Neutrophil (primary cell): ENCODE data around the gene ALDH1L2.
A peak's percentile ranks its signal among the peaks of the same experiment; 100 is the strongest.

Experiments
- H3K27ac ChIP-seq: fragments of 200-600 bp; sonication (generic); 2 replicates; pipeline ENCODE4 v1.5.1; 2016; ENCODE audit warnings: mild to moderate bottlenecking, moderate library complexity
- H3K27me3 ChIP-seq: fragments of 200-600 bp; sonication (generic); 2 replicates; pipeline ENCODE4 v1.6.0; 2016; ENCODE audit warnings: mild to moderate bottlenecking
- H3K36me3 ChIP-seq: fragments of 200-600 bp; sonication (generic); 2 replicates; pipeline ENCODE4 v1.5.1; 2017
- H3K4me1 ChIP-seq, 2 experiments: fragments of 200-600 bp in 1 of 2; sonication (generic) in 1 of 2; 1 replicate in 1 of 2; 2 replicates in 1 of 2; pipeline versions ENCODE4 v1.5.1 to v1.6.1; 2013 to 2016; ENCODE audit warnings: low read depth in 1 of 2, low read length in 1 of 2, mild to moderate bottlenecking in 1 of 2, moderate library complexity in 1 of 2; ENCODE audit not compliant: control insufficient read depth in 1 of 2, insufficient read depth in 1 of 2
- H3K4me3 ChIP-seq, 2 experiments: fragments of 200-600 bp in 1 of 2; sonication (generic) in 1 of 2; 1 replicate in 1 of 2; 2 replicates in 1 of 2; pipeline ENCODE4 v1.5.1; 2013 to 2016; ENCODE audit warnings: low read depth in 1 of 2, low read length in 1 of 2, mild to moderate bottlenecking in 1 of 2, moderate library complexity in 1 of 2
- H3K9me3 ChIP-seq: fragments of 200-600 bp; sonication (generic); 2 replicates; pipeline ENCODE4 v1.5.1; 2016
- TF ChIP-seq, protein P1 (sequence below): fragments of 200-600 bp; sonication (generic); IDR thresholded peaks from 2 replicates; pipeline ENCODE4 v1.5.1; 2016; ENCODE audit warnings: antibody characterized with exemption

The ALDH1L2 gene

DNA sequence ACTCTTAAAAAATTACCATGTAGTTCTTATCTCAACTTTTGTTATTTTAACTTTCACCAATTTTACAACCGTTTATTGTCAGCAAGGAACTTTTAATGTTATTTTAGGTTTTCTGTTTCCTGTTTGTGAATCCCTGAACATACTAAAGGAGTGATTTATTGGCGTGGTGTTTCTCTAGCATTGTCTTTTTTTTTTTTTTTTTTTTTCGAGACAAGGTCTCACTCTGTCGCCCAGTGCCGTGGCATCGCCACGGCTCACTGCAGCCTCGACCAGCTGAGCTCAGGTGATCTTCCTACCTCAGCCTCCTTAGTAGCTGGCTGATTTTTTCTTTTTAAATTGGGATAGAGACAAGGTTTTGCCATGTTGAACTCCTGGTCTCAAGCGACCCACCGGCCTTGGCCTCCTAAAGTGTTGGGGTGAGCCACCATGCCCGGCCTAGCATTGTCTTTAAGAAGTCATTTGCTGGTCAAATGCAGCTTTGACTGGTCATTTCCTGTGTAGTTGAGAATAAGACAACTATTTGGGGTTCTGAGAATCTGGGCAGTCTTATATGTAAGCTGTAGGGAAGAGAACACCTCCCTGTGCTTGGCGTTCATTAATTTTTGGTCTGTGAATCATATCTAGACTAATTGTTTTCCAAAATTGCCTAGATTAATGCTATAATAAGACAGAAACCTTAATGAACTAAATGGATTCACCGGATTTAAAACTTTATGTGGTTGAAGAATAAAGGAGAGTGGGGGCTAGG is 25.4 kb upstream of the ALDH1L2 start:
- TF ChIP-seq, protein P1, sequence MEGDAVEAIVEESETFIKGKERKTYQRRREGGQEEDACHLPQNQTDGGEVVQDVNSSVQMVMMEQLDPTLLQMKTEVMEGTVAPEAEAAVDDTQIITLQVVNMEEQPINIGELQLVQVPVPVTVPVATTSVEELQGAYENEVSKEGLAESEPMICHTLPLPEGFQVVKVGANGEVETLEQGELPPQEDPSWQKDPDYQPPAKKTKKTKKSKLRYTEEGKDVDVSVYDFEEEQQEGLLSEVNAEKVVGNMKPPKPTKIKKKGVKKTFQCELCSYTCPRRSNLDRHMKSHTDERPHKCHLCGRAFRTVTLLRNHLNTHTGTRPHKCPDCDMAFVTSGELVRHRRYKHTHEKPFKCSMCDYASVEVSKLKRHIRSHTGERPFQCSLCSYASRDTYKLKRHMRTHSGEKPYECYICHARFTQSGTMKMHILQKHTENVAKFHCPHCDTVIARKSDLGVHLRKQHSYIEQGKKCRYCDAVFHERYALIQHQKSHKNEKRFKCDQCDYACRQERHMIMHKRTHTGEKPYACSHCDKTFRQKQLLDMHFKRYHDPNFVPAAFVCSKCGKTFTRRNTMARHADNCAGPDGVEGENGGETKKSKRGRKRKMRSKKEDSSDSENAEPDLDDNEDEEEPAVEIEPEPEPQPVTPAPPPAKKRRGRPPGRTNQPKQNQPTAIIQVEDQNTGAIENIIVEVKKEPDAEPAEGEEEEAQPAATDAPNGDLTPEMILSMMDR = no peak
- peaks cover 24% of the 10 kb centered on the region for H3K27me3 ChIP-seq
- H3K9me3 ChIP-seq = no peaks in the 10 kb centered on the region
- H3K36me3 ChIP-seq = peaks cover 29% of the 10 kb centered on the region
- peak overlapping the region; percentile 99 for H3K27ac ChIP-seq
- peaks cover 45 to 48% of the 10 kb centered on the region in 2 experiments for H3K4me1 ChIP-seq
- peak overlapping the region; percentile 93 to 94 for H3K4me3 ChIP-seq

DNA sequence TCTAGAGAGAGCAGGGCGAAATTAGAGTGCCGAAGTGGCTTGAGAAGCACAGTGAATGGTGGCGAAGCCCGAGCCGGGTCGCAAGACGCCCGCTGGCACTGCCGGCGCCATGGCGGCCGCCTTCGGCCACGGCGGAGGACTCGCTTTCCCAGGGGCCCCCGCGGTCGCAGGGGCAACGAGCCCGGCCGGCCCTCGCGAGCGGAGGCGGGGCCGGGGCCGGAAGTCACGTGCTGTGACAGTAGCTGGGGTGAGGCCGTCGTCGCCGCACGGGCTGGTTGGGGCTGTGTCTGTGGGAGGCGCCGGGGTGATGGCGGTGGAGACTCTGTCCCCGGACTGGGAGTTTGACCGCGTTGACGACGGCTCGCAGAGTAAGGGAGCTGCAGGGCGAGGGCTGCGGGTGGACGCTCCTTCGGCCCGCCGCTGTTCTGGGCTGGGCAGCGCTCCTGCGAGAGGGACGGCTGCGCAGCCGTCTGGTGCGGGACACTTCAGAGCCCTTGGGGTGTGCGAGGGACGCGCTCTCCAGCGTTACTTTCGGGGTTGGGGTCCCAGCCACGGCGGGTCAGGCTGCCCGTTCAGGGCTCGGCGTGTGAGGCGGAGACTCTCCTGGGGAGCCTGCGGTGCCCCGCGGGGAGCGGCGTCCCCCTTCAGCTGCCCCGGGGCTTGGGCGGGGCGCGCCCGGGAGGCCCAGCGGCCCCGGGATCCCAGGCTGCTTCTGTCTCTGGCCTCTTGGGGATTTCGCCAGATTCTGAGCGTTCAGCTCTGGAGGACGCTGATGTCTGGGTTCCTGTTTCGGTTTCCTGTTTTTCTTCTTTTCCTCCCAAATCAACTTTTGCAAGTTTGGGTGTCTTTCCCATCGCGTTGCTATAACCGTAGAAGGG is 23.5 kb upstream of the ALDH1L2 start, which contains the start of gene WASHC4:
Gene WASHC4 (plus strand): TSS at position 238 of the 878 bp plus-strand sequence. CDS start 70 bp downstream, at position 308.
- TF ChIP-seq, protein P1 = peak; percentile 35
- Histone ChIP-seq H3K9me3 (no peaks in the 10 kb centered on the region), H3K4me3 (peak within 1 kb of the TSS; percentile 93 to 94), H3K27me3 (peaks cover 37% of the 10 kb centered on the region), H3K4me1 (peaks cover 45% of the 10 kb centered on the region in 2 experiments), H3K27ac (peak within 1 kb of the TSS; percentile 99), H3K36me3 (peaks cover 14% of the 10 kb centered on the region)

DNA sequence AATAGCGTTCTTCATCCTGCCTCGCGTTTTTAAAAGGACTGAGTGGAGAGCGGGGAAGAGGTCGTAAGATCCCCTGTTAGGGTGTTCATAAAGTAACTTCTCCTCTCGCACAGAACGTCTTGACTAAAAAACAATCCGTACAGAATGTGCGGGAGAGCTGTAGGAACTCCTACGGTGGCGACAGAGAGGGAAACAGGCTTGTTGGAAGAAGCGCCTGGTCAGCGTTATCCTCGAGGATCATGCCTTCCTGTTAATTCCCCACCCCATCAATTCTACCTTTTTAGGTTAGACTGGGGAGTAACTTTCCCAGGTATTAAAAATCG is 22.9 kb upstream of the ALDH1L2 start:
- peaks cover 37% of the 10 kb centered on the region for H3K27me3 ChIP-seq
- H3K9me3 ChIP-seq = no peaks in the 10 kb centered on the region
- peak overlapping the region; percentile 99 for H3K27ac ChIP-seq
- TF ChIP-seq, protein P1 = no peak
- peaks cover 8% of the 10 kb centered on the region for H3K36me3 ChIP-seq
- peaks cover 40 to 42% of the 10 kb centered on the region in 2 experiments for H3K4me1 ChIP-seq
- H3K4me3 ChIP-seq = peak overlapping the region; percentile 93 to 94

DNA sequence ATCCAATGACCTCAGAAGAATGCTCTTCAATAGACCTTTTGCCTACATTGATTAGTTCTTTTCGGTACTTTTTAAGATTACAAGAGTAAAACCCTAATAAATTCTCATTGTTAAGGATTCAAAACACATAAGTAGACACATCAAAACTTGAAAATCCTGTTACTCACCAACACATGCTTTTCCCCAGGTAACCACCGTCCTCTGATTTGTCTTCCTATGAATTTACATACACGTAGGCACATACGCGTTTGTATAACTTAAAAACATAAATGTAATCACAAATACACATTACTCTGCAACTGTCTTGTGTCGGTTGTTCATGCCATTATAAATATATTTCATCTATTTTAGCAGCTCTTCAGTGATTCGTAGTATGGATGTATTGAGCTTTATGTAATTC is 22.4 kb upstream of the ALDH1L2 start:
- H3K4me3 ChIP-seq = peak overlapping the region; percentile 93 to 94
- TF ChIP-seq, protein P1 = no peak
- H3K36me3 ChIP-seq = peaks cover 3% of the 10 kb centered on the region
- no peaks in the 10 kb centered on the region for H3K9me3 ChIP-seq
- H3K27ac ChIP-seq = no peak overlapping the region
- H3K4me1 ChIP-seq = peaks cover 36 to 42% of the 10 kb centered on the region in 2 experiments
- peaks cover 41% of the 10 kb centered on the region for H3K27me3 ChIP-seq

DNA sequence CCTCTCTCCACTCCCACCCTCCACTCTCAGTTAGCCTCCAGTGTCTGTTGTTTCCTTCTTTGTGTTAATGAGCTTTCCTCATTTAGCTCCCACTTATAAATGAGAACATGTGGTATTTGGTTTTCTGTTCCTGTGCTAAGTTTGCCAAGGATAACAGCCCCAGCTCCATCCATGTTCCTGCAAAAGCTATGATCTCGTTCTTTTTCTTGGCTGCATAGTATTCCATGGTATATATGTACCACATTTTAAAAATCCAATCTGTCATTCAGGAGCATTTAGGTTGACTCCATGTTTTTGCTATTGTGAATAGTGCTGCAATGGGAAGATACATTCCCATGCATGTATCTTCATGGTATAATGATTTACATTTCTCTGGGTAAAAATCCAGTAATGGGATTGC is 20.5 kb upstream of the ALDH1L2 start:
- Histone ChIP-seq H3K4me3 (no peak overlapping the region), H3K36me3 (no peaks in the 10 kb centered on the region), H3K9me3 (no peaks in the 10 kb centered on the region), H3K27me3 (peaks cover 49% of the 10 kb centered on the region), H3K4me1 (peaks cover 18 to 24% of the 10 kb centered on the region in 2 experiments), H3K27ac (no peak overlapping the region)
- TF ChIP-seq, protein P1 = no peak
